Coronary artery (tissue), 2 donors: ENCODE data around the gene PPDPF.

Experiments
- DNase-seq: peaks from one replicate; pipeline ENCODE4 v3.0.0-alpha.2; 2017; ENCODE audit warnings: low spot score
- H3K27ac ChIP-seq, 2 donors: fragments of 200-600 bp; sonication (generic); one replicate each; pipeline ENCODE4 v1.5.1; 2016 to 2019
- H3K4me3 ChIP-seq: fragments of 200-600 bp; sonication (generic); 2 replicates; pipeline ENCODE4 v1.5.1; 2016; ENCODE audit warnings: mild to moderate bottlenecking, moderate library complexity
- CTCF ChIP-seq: fragments of 200-600 bp; sonication (generic); IDR thresholded peaks from one replicate; pipeline ENCODE4 v1.5.1; 2019; ENCODE audit warnings: antibody characterized with exemption

Gene PPDPF

DNA sequence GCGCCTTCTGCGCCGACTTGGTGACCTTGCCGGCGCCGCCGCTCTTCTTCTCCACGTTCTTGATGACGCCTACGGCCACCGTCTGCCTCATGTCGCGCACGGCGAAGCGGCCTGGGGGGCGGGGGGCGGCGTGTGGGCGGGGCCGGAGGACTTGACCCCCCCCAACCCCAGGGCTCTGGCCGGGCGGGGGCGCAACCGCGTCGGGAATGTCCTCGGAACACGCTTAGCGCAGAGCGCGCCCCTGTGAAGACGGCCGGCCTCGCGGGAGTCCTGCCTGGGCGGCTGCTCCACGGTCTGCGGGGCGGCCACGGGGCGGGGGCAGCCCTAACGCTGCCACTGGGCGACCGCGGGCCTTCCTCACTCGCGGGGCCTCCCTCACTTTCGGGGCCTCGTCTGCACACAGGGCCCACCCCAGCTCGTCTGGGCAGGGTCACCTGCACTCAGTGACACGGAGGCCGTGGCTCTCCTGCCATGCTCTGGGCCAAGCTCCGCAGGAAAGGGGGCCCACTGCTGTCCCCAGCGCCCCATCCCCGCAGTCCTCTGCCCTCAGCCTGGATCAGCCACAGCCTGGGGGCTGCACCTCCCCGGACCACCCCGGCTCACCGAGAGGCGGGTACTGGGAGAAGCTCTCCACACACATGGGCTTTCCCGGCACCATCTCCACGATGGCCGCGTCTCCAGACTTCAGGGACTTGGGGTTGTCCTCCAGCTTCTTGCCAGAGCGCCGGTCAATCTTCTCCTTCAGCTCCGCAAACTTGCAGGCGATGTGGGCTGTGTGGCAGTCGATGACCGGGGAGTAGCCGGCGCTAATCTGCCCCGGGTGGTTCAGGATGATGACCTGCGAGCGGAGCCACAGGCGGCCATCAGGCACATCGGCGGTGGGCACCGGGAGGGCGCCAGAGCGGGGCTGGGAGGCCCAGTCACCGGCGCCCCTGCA, 32.0 kb upstream of the PPDPF start:
- DNase-seq, result no peak
- TF ChIP-seq CTCF, result no peak
- H3K27ac ChIP-seq, result no peak overlapping the region
- no peak overlapping the region for H3K4me3 ChIP-seq

- no peak for TF ChIP-seq CTCF
- DNase-seq, result no peak
- Histone ChIP-seq H3K27ac (no peak overlapping the region), H3K4me3 (no peak overlapping the region)
Observed at GRCh38 chr20:63490416-63490815, 30.1 kb upstream of the PPDPF start.

GRCh38 chr20:63491078-63491477, 29.5 kb upstream of the PPDPF start:
- H3K4me3 ChIP-seq, result no peak overlapping the region
- DNase-seq, result no peak
- no peak overlapping the region for H3K27ac ChIP-seq
- TF ChIP-seq CTCF, result no peak

DNA sequence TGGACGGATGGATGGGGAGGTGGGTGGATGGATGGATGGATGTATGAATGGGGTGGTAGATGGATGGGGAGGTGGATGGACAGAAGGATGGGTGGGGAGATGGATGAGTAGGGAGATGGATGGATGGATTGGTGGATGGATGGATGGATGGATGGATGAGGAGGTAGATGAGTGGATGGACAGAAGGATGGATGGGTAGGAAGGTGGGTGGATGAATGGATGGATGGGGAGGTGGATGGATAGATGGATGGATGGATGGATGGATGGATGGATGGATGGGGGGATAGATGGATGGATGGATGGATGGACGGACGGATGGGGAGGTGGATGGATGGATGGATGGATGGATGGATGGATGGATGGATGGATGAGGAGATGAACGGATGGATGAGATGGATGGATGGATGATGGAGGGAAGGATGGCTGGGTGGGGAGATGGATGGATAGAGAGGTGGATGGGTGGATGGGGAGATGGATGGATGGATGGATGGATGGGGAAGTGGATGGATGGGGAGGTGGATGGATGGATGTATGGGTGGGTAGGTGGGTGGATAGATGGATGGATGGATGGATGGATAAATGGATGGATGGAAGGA, 28.8 kb upstream of the PPDPF start:
- Histone ChIP-seq H3K27ac (no peak overlapping the region), H3K4me3 (no peak overlapping the region)
- TF ChIP-seq CTCF, result no peak
- DNase-seq, result no peak

DNA sequence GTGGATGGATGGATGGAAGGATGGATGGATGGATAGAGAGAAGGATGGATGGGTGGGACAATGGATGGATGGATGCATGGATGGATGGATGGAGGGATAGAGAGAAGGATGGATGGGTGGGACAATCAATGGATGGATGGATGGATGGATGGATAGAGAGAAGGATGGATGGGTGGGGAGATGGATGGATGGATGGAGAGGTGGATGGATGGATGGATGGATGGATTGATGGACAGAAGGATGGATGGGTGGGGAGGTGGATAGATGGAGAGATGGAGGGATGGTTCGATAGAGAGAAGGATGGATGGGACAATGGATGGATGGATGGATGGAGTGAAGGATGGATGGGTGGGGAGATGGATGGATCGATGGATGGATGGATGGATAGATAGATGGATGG, 28.0 kb upstream of the PPDPF start:
- TF ChIP-seq CTCF, result no peak
- no peak for DNase-seq
- no peak overlapping the region for H3K27ac ChIP-seq
- H3K4me3 ChIP-seq, result no peak overlapping the region

DNA sequence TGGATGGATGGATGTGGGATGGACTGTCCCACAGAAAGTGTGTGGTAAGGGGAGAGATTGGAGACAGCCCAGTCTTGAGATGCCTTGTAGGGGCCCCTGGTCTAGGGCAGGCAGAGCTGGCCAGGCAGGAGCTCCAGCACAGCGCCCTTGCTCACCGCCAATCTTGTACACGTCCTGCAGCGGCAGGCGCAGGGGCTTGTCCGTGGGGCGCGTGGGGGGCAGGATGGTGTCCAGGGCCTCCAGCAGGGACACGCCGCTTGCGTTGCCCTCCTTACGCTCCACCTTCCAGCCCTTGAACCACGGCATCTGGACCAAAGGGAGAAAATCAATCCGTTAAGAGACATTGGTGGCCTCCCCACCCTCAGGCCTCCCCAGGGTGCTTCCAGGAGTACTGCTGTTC, 27.6 kb upstream of the PPDPF start:
- no peak for TF ChIP-seq CTCF
- Histone ChIP-seq H3K4me3 (no peak overlapping the region), H3K27ac (no peak overlapping the region)
- no peak for DNase-seq

DNA sequence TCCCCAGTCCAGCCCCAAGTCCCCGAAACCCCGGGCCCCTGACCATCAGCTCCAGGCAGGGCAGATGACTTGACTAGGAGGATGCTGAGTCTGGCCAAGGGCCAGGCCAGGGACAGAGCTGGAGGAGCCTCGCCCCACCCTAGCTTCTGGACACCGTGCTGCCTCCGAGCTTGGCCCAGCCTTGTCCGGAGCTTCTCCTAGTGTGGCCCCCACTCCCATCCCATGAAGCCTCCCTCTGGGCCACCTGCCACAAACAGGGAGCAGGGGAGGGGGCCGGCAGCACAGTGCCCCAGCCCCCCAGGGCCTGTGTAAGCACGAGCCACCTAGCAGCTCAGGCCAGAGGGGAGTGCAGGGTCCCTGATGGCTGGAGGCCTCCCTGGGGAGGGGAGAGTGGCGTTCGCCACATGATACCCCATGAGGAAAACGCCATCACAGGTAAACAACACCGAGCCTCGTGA, 27.0 kb upstream of the PPDPF start:
- no peak overlapping the region for H3K27ac ChIP-seq
- no peak for TF ChIP-seq CTCF

More for the DNA sequence above, 27.0 kb upstream of the PPDPF start:
- no peak for DNase-seq
- H3K4me3 ChIP-seq, result no peak overlapping the region
